CD4-positive, alpha-beta T cell (primary cell): ENCODE results near the gene PTPRO. TPM values are rescaled to one million over a fixed set of nuclear protein-coding genes. Genes with fewer than 3 reads are reported as not detected.
A peak's percentile ranks its signal among the peaks of the same experiment; 100 is the strongest.

Experiments used
- ATAC-seq: fragments of 200-7000 bp; cut with Tn5 transposase; one replicate; pipeline ENCODE4 v1.10.0; 2022; ENCODE audit warnings: mild to moderate bottlenecking; ENCODE audit not compliant: poor library complexity
- CTCF ChIA-PET: fragments of 350-600 bp; sonication (Branson Sonifier 250); formaldehyde crosslinking; loops from one replicate; lab custom pipeline; 2021; ENCODE audit warnings: antibody characterized with exemption, inconsistent platforms; lab: Charles Lee
- POLR2A ChIA-PET: fragments of 350-600 bp; sonication (Branson Sonifier 250); formaldehyde crosslinking; loops from one replicate; lab custom pipeline; 2021; ENCODE audit warnings: antibody characterized with exemption, inconsistent platforms; lab: Charles Lee
- DNase-seq, 14 experiments: peaks; one replicate each; pipeline ENCODE4 v3.0.0-alpha.2; 2013 to 2020; ENCODE audit warnings: mixed read lengths in 2 of 14
- H3K27ac ChIP-seq, 2 donors: one replicate each; pipeline versions ENCODE4 v1.5.1 to v1.7.0; 2013; ENCODE audit warnings: low read length in 2 of 2, low read depth in 1 of 2, mild to moderate bottlenecking in 1 of 2
- H3K27me3 ChIP-seq, 2 experiments: 1 replicate in 1 of 2; 2 replicates in 1 of 2; pipeline versions ENCODE4 v1.6.1 to v1.7.0; 2013; ENCODE audit warnings: low read length in 2 of 2, control low read depth in 1 of 2, mild to moderate bottlenecking in 1 of 2, moderate library complexity in 1 of 2; ENCODE audit not compliant: insufficient read depth in 2 of 2, control insufficient read depth in 1 of 2
- H3K36me3 ChIP-seq: one replicate; pipeline ENCODE4 v1.6.1; 2013; ENCODE audit warnings: low read length, control low read depth; ENCODE audit not compliant: insufficient read depth
- H3K4me1 ChIP-seq: one replicate; pipeline ENCODE4 v1.6.1; 2013; ENCODE audit warnings: low read length, control low read depth; ENCODE audit not compliant: insufficient read depth
- H3K4me3 ChIP-seq: one replicate; pipeline ENCODE4 v1.5.1; 2013; ENCODE audit warnings: mild to moderate bottlenecking, low read length, moderate library complexity
- H3K9me3 ChIP-seq, 2 experiments: 1 replicate in 1 of 2; 2 replicates in 1 of 2; pipeline versions ENCODE4 v1.6.1 to v1.7.0; 2013; ENCODE audit warnings: low read length in 2 of 2, mild to moderate bottlenecking in 2 of 2, control low read depth in 1 of 2, moderate library complexity in 1 of 2; ENCODE audit not compliant: control insufficient read depth in 1 of 2, insufficient read depth in 1 of 2
- H3K27ac Mint-ChIP-seq: one replicate; pipeline ENCODE4 v1.8.0; 2020; ENCODE audit warnings: mixed read lengths
- H3K27me3 Mint-ChIP-seq: one replicate; pipeline ENCODE4 v1.8.0; 2021; ENCODE audit warnings: mixed read lengths
- H3K36me3 Mint-ChIP-seq: one replicate; pipeline ENCODE4 v1.8.0; 2021; ENCODE audit warnings: low read depth, mixed read lengths
- H3K4me1 Mint-ChIP-seq: one replicate; pipeline ENCODE4 v1.8.0; 2021; ENCODE audit warnings: low read depth, mixed read lengths
- H3K4me3 Mint-ChIP-seq: one replicate; pipeline ENCODE4 v1.8.0; 2020; ENCODE audit warnings: mild to moderate bottlenecking, mixed read lengths
- H3K9me3 Mint-ChIP-seq: one replicate; pipeline ENCODE4 v1.8.0; 2020; ENCODE audit warnings: mixed read lengths
- CTCF ChIP-seq: fragments of 200-600 bp; IDR thresholded peaks from one replicate; pipeline ENCODE4 v1.8.0; 2022; ENCODE audit warnings: antibody characterized with exemption, mild to moderate bottlenecking
- intact Hi-C, 2 experiments: fragments of 100-400 bp; cut with DNase I in 1 of 2; cut with micrococcal nuclease in 1 of 2; formaldehyde crosslinking; loops; one replicate each; pipeline versions ENCODE4 v1.15.1 to v1.9.0; 2023 to 2025; cut with DNase I, micrococcal nuclease
- total RNA-seq, 174 experiments: library from RNA in 2 of 174; stranded (reverse) in 2 of 174; gene quantifications; one replicate each; pipeline ENCODE4 v1.2.3 and lab custom pipeline; 2021 to 2026

Gene PTPRO
- total RNA-seq, 2 experiments from 2014 or later: 2.1 to 2.8 TPM

- H3K9me3 ChIP-seq: no peaks in the 10 kb centered on the region
- H3K27ac ChIP-seq: no peak overlapping the region
- no peaks in the 10 kb centered on the region for H3K27me3 ChIP-seq
- peak; percentile 7 to 81 (median 27) for DNase-seq
- Mint-ChIP-seq H3K36me3 (no peaks in the 10 kb centered on the region), H3K27me3 (no peaks in the 10 kb centered on the region), H3K4me1 (peaks cover 9% of the 10 kb centered on the region), H3K9me3 (no peaks in the 10 kb centered on the region), H3K27ac (peak overlapping the region; percentile 28), H3K4me3 (peak overlapping the region; percentile 78)
- CTCF ChIA-PET: interaction anchor here (0.8 to 9.7 kb wide), 24 partner anchors 10 to 311 kb away, joined by 3 to 117 read pairs (median 4); no protein-coding TSS in a partner anchor
- peak; percentile 86 for TF ChIP-seq CTCF
- peaks cover 4% of the 10 kb centered on the region for H3K4me1 ChIP-seq
- peak overlapping the region; percentile 14 for H3K4me3 ChIP-seq
- ATAC-seq: peak; percentile 99
- POLR2A ChIA-PET: interaction anchor here (0.8 to 1.5 kb wide), 5 partner anchors 27 to 300 kb away, joined by 3 to 6 read pairs (median 4); no protein-coding TSS in a partner anchor
- intact Hi-C loops: loop anchor here (1.0 to 5.0 kb wide), 4 partner anchors 197 to 309 kb away; partner anchors contain the start of gene EPS8 (in 1 of the 2)
- H3K36me3 ChIP-seq: no peaks in the 10 kb centered on the region
Observed at GRCh38 chr12:15590180-15590826, 268.0 kb downstream of the PTPRO start.

GRCh38 chr12:15591811-15592210 is 269.5 kb downstream of the PTPRO start:
- Mint-ChIP-seq H3K4me1 (peaks cover 9% of the 10 kb centered on the region), H3K27me3 (no peaks in the 10 kb centered on the region), H3K9me3 (no peaks in the 10 kb centered on the region), H3K27ac (no peak overlapping the region), H3K4me3 (no peak overlapping the region), H3K36me3 (no peaks in the 10 kb centered on the region)
- Histone ChIP-seq H3K36me3 (no peaks in the 10 kb centered on the region), H3K4me3 (no peak overlapping the region), H3K9me3 (no peaks in the 10 kb centered on the region), H3K27me3 (no peaks in the 10 kb centered on the region), H3K4me1 (peaks cover 4% of the 10 kb centered on the region), H3K27ac (no peak overlapping the region)
- ATAC-seq (no peak), DNase-seq (no peak)
- no peak for TF ChIP-seq CTCF
- intact Hi-C loops: loop anchor here in 1 of 2 experiments (2.0 to 5.0 kb wide), 2 partner anchors 195 to 307 kb away; partner anchors contain the start of gene EPS8
- ChIA-PET CTCF (no interaction called here), POLR2A (interaction anchor here (0.6 kb wide), 1 partner anchor 320 kb away, joined by 3 read pairs; the partner anchor contains the start of gene DERA)

GRCh38 chr12:15592934-15593333 is 270.6 kb downstream of the PTPRO start:
- H3K4me1 ChIP-seq: peaks cover 4% of the 10 kb centered on the region
- H3K4me3 ChIP-seq: no peak overlapping the region
- no peaks in the 10 kb centered on the region for H3K36me3 ChIP-seq
- no peaks in the 10 kb centered on the region for H3K36me3 Mint-ChIP-seq
- H3K4me1 Mint-ChIP-seq: peaks cover 9% of the 10 kb centered on the region
- no peaks in the 10 kb centered on the region for H3K27me3 ChIP-seq
- H3K9me3 Mint-ChIP-seq: no peaks in the 10 kb centered on the region
- H3K27ac ChIP-seq: no peak overlapping the region
- no peak for TF ChIP-seq CTCF
- H3K4me3 Mint-ChIP-seq: no peak overlapping the region
- POLR2A ChIA-PET: no interaction called here
- intact Hi-C loops: loop anchor here in 1 of 2 experiments (5.0 kb wide), 1 partner anchor 194 kb away; the partner anchor contains the start of gene EPS8
- H3K27me3 Mint-ChIP-seq: no peaks in the 10 kb centered on the region
- H3K9me3 ChIP-seq: no peaks in the 10 kb centered on the region
- no peak overlapping the region for H3K27ac Mint-ChIP-seq
- DNase-seq (no peak), ATAC-seq (no peak)
- CTCF ChIA-PET: no interaction called here
